ENCODE measurements around the gene ALKBH5.

Gene ALKBH5

DNA sequence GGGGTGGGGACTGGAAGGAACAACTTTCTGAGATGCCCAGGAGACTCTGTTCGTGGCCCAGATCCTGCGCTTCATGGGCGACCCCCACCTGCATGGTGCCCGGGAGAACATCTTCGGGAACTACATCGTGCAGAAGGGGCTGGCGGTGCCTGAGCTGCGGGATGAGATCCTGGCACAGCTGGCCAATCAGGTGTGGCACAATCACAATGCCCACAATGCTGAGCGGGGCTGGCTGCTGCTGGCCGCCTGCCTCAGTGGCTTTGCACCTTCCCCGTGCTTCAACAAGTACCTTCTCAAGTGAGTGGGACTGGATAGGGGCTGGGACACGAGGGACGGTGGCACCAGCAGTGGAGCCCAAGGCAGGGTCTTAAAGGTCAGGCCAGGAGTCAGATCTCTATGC is 37.8 kb upstream of the ALKBH5 start:
- no peak for TF ChIP-seq CTCF (IDR thresholded peaks at IDR 0.05; ENCODE audit: borderline replicate concordance, control extremely low read depth, extremely low read depth, insufficient read depth, missing control alignments)
- in situ Hi-C loops (cut with MboI; ENCODE audit: low sequenced_read_pairs, unreplicated experiment) = no loop called here
- no peak for DNase-seq (ENCODE audit: low spot score)

GRCh38 chr17:18146259-18146658 is 37.4 kb upstream of the ALKBH5 start:
- in situ Hi-C loops (cut with MboI; ENCODE audit: low sequenced_read_pairs, unreplicated experiment) = no loop called here
- no peak for DNase-seq (ENCODE audit: low spot score)
- no peak for TF ChIP-seq CTCF (IDR thresholded peaks at IDR 0.05; ENCODE audit: borderline replicate concordance, control extremely low read depth, extremely low read depth, insufficient read depth, missing control alignments)

DNA sequence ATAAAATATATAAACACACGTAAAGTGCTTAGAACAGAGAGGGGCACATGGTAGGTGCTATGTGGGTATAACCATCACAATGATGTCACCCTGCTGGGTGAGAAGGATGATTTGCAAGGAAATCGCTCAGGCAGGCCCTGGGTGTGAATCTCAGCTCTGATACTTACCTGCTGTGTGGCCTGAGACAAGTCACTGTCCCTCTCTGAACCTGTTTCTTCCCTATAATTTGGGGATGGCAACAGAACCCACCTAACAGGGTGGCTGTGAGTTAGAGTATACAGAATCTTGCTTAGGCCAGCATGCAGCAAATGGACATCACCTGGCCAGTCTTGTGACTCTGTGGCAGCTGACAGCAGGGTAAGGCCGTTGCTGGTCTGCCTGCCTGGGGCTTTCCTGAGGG is 36.6 kb upstream of the ALKBH5 start:
- TF ChIP-seq CTCF (IDR thresholded peaks at IDR 0.05; ENCODE audit: borderline replicate concordance, control extremely low read depth, extremely low read depth, insufficient read depth, missing control alignments) = no peak
- in situ Hi-C loops (cut with MboI; ENCODE audit: low sequenced_read_pairs, unreplicated experiment) = no loop called here
- no peak for DNase-seq (ENCODE audit: low spot score)

DNA sequence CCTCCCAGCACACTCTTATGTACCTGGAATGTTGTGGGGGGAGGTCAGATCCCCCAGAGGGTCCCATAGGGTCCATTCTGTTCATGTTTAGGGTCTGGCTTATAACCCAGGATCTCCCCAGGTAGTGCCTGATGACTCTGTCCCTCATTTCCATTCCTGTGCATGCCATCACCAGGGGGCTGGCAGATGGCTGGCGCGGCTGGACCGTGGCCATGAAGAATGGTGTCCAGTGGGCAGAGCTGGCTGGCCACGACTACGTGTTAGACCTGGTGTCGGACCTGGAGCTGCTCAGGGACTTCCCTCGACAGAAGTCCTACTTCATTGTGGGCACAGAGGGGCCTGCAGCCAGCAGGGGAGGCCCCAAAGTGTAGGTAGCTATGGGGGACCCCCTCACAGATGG is 35.0 kb upstream of the ALKBH5 start:
- no peak for DNase-seq (ENCODE audit: low spot score)
- TF ChIP-seq CTCF (IDR thresholded peaks at IDR 0.05; ENCODE audit: borderline replicate concordance, control extremely low read depth, extremely low read depth, insufficient read depth, missing control alignments) = no peak
- in situ Hi-C loops (cut with MboI; ENCODE audit: low sequenced_read_pairs, unreplicated experiment) = no loop called here

GRCh38 chr17:18151290-18151689 is 32.3 kb upstream of the ALKBH5 start:
- DNase-seq (ENCODE audit: low spot score) = no peak
- in situ Hi-C loops (cut with MboI; ENCODE audit: low sequenced_read_pairs, unreplicated experiment) = no loop called here
- no peak for TF ChIP-seq CTCF (IDR thresholded peaks at IDR 0.05; ENCODE audit: borderline replicate concordance, control extremely low read depth, extremely low read depth, insufficient read depth, missing control alignments)

DNA sequence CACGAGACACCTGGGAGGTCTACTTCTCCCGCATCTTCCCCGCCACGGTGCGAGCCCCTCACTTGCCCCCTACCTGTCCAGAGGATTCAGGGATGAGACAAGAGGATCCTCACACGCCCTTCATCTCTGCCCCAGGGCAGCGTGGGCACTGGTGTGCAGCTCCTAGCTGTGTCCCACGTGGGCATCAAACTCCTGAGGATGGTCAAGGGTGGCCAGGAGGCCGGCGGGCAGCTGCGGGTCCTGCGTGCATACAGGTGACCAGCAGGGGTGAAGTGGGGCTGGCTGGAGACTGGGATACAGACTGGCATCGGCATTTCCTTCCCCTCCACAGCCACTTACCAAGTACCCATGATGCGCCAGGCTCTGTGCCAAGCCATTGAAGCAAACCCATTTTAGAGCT is 28.4 kb upstream of the ALKBH5 start:
- no peak for TF ChIP-seq CTCF (IDR thresholded peaks at IDR 0.05; ENCODE audit: borderline replicate concordance, control extremely low read depth, extremely low read depth, insufficient read depth, missing control alignments)
- in situ Hi-C loops (cut with MboI; ENCODE audit: low sequenced_read_pairs, unreplicated experiment) = no loop called here

More for the DNA sequence above, 28.4 kb upstream of the ALKBH5 start:
- no peak for DNase-seq (ENCODE audit: low spot score)

Data from GM13976 (cell line).